GM20000 (cell line): ENCODE measurements around the gene LSM14A.

ENCODE experiments used
- DNase-seq: peaks from one replicate; pipeline ENCODE4 v3.0.0; 2012; ENCODE audit warnings: low spot score
- TF ChIP-seq, protein P1 (sequence below): IDR thresholded peaks from 2 replicates; pipeline ENCODE4 v1.5.1; 2012; ENCODE audit warnings: mild to moderate bottlenecking, control low read depth; ENCODE audit errors: extremely low read depth, missing control alignments

Gene LSM14A

DNA sequence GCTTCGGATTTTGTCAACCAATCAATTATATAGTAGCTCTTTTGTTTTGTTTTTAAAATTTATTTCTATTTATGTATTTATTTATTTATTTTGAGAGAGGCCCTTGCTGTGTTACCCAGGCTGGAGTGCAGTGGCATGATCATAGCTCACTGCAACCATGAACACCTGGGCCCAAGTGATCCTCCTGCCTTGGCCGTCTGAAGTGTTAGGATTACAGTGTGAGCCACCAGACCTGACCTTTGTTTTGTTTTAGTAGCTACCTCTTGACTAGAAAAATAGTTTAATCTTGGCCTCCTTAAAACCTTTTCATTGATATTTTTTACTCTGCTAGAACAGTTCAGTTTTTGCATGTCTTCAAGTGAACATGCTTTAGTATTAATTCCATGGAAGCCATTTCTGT, 97.2 kb downstream of the LSM14A start:
- TF ChIP-seq, protein P1, sequence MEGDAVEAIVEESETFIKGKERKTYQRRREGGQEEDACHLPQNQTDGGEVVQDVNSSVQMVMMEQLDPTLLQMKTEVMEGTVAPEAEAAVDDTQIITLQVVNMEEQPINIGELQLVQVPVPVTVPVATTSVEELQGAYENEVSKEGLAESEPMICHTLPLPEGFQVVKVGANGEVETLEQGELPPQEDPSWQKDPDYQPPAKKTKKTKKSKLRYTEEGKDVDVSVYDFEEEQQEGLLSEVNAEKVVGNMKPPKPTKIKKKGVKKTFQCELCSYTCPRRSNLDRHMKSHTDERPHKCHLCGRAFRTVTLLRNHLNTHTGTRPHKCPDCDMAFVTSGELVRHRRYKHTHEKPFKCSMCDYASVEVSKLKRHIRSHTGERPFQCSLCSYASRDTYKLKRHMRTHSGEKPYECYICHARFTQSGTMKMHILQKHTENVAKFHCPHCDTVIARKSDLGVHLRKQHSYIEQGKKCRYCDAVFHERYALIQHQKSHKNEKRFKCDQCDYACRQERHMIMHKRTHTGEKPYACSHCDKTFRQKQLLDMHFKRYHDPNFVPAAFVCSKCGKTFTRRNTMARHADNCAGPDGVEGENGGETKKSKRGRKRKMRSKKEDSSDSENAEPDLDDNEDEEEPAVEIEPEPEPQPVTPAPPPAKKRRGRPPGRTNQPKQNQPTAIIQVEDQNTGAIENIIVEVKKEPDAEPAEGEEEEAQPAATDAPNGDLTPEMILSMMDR, result no peak
- no peak for DNase-seq

GRCh38 chr19:34269968-34270621, 97.8 kb downstream of the LSM14A start:
- TF ChIP-seq, protein P1, result no peak
- DNase-seq, result peak; percentile 66

- no peak for DNase-seq
- TF ChIP-seq, protein P1, result no peak
These were observed 100.8 kb downstream of the LSM14A start for GRCh38 chr19:34273121-34273520.

DNA sequence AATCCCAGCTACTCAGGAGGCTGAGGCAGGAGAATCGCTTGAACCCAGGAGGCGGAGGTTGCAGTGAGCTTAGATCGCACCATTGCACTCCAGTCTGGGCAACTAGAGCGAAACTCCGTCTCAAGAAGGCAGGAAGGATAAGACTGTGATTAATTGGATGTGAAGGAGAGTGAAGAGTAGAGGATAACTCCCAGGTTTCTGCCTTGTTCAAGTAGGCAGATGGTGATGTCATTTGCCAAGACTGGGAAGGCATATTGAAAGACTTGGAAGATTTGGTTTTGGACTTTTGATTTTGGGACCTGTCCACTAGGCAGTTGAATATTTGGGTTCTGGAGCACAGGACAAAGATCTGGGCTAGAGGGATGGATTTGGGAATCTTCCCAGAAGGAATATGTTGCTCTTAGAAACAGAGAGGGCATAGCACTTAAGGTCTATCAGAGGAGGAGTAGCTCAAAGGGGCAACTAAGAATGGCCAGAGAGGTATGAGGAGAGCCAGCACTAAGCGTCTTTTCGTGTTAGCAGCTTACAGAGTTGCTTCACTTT, 102.1 kb downstream of the LSM14A start:
- no peak for DNase-seq
- TF ChIP-seq, protein P1, result no peak

GRCh38 chr19:34274827-34275625, 102.7 kb downstream of the LSM14A start:
- TF ChIP-seq, protein P1, result no peak
- DNase-seq, result no peak

DNA sequence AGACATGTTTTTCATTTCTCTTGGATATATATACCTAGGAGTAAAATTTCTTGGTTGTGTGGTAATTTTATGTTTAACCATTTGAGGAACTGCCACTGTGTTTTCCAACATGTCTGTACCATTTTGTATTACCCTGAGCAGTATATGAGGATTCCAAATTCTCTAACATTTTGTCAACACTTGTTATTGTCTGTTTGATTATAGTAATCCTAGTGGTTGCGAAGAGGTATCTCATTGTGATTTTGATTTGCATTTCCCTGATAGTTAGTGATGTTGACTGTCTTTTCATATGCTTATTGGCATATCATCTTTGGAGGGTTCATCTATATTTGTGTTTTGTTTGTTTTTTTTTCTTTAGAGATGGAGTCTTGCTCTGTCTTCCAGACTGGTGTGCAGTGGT, 103.4 kb downstream of the LSM14A start:
- TF ChIP-seq, protein P1, result no peak
- DNase-seq, result no peak

DNA sequence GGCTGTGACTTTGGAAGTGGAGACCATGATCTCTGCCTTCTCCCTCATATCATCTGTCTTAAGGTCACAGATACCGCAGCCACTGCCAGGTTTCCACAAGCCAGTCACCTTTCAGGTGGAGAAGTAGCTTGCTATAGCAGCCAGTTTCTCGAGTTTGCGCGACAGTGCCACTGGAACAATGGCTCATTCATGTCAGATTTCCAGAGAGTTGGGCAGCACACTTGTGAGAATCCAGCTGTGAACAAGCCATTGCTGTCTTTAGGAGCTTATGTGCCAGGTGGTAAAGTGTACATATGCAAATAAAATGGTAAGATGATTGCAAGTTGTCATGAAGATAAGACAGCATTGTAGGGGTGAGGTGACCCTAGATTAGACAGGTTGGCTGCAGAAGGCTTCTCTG, 104.3 kb downstream of the LSM14A start:
- TF ChIP-seq, protein P1, result no peak

More for the DNA sequence above, 104.3 kb downstream of the LSM14A start:
- DNase-seq, result no peak
